Stimulated activated CD4-positive, alpha-beta T cell treated with anti-CD3 and anti-CD28 coated beads, Interleukin-1b, Interleukin-23, amount 100 ng/mL, for 24 hours (primary cell): Measurements from ENCODE around the gene CDK4.
"Not testable (repeated sequence)": the region's sequence is repeated elsewhere in the genome, so short reads cannot be mapped to it uniquely, and the experiment has no call there.

Source experiments
- DNase-seq, 4 experiments: peaks; one replicate each; pipeline ENCODE4 v3.0.0-alpha.2; 2020; ENCODE audit warnings: low read depth in 4 of 4, low spot score in 1 of 4

The CDK4 gene

DNA sequence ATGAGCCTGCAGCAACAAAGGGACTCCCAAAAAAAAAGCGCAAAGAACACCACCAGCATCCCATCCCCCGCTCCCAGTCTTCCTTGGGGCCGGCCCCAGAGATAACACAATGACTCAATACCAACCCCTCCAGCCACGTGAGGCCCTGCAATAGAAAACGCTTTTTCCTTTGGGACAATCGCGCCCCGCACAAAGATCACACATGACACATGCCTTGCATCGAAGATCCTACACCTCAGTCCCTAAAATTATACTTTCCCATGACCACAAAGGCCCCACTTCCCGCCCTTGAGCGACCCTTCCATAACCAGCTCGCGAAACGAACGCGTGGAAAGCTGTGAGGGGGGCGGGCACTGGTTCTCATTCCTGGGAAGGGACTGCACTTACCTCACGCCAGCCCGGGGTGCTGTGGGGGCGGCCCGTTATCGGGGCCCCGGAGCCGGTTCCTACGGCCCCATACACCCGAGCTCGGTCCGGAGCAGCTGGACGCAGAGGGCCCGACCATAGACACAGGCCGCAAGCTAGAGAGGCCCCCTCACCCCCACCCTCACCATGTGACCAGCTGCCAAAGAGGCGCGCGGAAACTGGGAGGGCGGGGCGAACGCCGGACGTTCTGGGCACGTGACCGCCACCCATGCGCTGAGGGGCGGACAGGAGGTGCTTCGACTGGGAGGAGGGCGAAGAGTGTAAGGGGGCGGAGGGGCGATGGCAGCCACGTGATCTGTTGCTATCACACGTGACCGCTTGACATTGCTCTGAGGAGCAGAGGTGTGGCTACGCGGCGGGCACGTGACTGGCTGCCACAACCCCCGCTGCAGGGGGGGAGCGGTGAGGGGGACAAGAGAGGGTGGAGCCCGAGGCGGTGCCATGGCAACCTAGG is at the start of gene CDK4:
Gene CDK4 (minus strand): TSS at position 523 of the 880 bp plus-strand sequence. CDS start 593 bp downstream, outside the sequence.
- peak; percentile 93 to 97 (median 95) for DNase-seq

DNA sequence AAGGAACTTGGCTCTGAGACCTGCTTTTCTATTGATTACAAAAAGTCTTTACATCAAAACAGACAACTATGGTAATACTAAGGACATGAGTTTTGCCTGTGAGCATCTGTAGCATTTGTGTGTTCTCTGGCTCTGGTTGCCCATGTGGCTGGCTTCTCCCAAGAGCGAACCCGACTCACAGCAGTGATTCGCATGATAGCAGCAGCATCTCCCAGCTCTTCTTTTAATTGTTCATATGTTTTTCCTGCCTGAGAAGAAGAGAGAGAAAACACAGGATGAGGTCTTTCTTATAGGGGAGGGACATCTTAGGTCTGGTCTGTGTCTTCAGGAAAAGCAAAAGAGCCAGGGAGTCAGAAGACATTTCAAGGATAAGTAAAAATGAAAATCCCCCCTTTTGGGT is 48.9 kb upstream of the CDK4 start:
- DNase-seq: no peak

DNA sequence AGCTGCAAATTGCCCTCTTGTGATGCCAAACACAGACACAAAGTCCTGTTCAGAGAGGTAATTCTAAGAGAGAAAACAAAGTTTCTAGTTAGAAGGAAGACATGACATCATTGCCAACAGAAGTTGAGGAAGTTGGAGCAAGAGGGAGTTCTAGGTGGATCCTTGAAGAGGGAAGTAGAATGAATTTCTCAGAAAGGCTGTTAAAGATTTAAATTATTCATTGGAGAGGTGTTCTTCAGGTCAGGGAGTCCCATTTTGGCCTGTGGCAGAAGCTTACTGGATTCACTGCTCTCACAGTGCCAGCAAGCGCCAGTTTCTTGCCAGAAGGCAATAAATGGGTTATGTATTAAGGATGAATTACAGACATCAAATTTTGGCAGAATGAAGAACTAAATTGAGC is 45.8 kb upstream of the CDK4 start:
- no peak for DNase-seq

DNA sequence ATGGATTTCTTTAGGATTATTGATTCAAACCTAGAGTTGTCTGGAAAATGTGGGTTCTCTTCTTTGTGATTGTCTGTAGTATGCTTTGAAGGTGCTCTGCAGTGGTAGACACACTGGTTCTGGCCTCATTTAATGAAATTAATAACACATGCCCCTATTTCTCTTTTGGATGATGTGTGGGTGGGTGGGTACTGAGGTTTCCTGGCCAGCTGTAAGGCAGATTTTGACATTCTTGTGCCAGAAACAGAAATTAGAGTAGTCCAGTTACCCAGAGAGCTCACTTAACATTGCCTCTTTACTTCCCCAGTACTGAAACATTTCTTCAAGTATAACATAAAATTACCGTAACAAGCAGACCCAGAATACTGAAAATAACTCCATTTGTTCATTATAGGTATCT is 44.9 kb upstream of the CDK4 start:
- no peak for DNase-seq

DNA sequence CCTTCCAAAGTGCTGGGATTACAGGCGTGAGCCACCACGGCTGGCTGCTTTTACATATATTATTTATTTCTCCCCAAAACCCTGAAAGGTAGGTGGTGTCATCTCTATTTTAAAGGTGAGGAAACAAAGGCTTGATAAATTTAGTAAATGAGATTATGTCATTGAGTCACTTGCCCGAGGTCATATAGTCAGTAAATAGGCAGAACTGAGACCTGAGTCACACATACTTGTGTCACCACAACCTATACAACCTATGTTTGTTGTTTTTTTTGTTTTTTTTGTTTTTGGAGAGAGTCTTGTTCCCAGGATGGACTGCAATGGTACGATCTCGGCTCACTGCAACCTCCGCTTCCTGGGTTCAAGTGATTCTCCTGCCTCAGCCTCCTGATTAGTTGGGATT is 43.2 kb upstream of the CDK4 start:
- no peak for DNase-seq

DNA sequence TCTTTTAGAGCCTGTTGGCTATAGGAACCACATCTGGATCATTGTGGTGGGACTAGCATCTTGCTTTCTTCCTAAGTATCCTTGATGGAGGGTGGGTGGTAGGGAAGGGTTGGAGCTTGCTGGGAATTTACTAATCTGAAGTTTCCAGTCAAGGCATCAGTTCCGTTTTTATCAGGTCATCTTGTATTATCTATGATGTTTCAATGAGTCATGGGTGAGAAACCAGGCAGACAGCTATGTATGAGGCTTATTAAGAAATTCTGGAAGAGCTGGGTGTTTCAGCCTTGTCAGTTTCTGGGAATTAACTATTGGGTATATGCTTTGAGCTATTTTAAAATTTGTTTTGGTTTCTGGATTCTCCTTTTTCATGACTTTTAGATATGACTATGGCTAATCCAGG is 41.8 kb upstream of the CDK4 start:
- DNase-seq: no peak

DNA sequence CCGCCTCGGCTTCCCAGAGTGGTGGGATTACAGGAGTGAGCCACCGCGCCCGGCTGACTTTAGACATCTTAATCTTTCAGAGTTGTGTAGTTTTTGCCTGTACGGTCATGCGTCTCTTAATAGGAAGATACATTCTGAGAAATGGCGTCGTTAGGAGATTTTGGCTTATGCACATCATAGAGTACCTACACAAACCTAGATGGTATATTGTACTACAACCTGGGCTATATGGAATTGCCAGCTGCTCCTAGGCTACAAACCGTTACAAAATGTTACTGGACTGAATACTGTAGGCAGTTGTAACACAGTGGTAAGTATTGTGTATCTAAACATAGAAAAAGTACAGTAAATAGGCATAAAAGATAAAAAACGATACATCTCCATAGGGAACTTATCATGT is 31.8 kb upstream of the CDK4 start:
- DNase-seq: no peak

DNA sequence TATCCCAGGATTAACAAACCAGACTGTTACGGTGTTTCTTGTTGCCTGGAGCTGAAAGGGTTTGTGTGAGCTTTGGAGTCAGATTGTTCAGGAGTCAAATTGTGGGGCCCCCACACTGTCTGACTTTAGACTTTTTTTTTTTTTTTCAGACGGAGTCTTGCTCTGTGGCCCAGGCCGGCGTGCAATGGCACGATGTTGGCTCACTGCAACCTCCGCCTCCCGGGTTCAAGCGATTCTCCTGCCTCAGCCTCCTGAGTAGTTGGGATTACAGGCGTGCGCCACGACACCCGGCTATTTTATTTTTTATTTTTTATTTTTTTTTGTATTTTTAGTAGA is 31.3 kb upstream of the CDK4 start:
- no peak for DNase-seq

DNA sequence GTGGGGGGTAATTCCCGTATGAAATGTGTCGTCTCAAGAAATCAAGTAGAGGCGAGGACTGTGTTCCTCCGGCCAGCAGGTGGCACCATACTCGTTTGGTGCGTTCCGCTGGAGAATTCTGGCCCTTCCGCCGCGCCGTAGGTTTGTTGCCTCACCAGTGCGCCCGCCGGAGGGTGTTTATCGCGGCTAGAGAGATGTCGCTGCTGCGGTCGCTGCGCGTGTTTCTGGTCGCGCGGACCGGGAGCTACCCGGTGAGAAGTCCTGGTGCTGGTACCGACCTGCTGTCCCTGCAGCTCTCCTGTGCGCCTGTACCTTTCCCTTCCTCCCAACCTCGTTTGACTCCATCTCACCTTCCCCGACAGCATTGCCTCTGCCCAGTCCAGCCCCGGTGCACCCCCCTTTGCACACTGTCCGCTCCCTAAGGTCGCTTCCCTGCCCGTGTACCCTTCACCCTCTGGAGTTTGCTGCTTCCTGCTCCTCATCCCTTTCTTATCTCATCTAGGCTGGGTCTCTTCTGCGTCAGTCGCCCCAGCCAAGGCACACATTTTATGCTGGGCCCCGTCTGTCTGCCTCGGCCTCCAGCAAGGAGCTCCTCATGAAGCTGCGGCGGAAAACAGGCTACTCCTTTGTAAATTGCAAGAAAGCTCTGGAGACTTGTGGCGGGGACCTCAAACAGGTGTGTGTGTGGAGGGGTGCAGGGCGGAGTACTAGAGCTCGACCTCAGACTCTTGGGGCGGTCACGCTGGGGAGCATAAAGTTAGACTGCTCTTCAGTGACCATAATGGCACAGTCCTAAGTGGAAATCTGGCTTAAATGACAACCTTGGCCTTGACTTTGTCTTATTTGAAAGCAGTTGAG is 30.7 kb upstream of the CDK4 start, which contains the start of gene TSFM:
Gene TSFM (plus strand): TSS at position 180 of the 858 bp plus-strand sequence. CDS start 15 bp downstream, at position 195.
- DNase-seq: peak; percentile 95 to 100 (median 96)

DNA sequence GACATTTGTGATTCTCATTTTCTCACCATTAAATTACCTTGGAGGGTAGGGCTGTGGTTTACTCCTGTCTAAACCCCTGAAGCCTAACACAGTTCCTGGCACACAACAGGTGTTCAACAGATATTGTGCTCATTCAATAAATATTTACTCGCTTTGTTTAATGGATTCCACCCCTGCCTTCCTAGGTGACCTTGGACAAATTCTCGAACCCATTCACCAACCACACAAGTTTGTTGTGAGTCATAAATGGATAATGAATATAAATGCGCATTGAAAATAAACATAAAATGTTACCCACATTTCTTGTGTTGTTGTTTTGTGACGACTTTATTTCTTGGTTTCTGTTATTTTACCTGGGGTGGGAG is 30.1 kb upstream of the CDK4 start:
- DNase-seq: no peak

DNA sequence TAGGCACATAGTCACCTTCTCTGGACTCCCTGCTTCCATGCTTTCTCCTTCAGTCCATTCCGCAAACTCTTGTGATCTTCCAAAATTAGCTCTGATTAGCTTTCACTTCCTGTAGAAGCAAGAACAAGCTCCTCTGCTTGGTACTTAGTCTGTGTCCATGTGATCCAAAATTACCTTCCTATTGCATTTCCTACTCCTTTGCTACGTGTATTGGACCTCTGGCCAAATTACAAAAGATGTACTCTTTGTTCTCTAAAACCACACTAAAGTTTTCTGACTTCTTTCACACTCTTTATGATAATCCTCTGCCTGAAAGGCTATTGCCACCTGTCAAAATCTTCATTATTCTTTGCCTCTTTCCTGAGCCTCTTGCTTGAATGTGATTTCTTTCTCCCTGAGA is 29.7 kb upstream of the CDK4 start:
- no peak for DNase-seq

DNA sequence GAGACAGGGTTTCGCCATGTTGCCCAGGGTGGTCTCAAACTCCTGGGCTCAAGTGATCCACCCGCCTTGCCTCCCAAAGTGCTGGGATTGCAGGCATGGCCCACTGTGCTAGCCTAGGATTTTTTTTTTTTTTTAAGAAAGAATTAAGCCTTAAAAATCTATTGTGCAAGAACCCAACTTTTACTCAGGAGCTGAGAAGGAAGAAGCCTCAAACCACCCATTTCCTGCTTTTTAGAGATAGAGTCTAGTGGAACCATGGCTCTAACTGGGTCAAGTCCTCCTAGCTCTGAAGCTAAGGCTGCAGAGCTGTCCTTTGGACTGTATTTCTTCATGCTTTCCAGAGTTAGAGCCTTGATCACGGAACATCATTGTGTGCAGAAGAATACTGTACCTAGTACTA is 29.1 kb upstream of the CDK4 start:
- DNase-seq: no peak

DNA sequence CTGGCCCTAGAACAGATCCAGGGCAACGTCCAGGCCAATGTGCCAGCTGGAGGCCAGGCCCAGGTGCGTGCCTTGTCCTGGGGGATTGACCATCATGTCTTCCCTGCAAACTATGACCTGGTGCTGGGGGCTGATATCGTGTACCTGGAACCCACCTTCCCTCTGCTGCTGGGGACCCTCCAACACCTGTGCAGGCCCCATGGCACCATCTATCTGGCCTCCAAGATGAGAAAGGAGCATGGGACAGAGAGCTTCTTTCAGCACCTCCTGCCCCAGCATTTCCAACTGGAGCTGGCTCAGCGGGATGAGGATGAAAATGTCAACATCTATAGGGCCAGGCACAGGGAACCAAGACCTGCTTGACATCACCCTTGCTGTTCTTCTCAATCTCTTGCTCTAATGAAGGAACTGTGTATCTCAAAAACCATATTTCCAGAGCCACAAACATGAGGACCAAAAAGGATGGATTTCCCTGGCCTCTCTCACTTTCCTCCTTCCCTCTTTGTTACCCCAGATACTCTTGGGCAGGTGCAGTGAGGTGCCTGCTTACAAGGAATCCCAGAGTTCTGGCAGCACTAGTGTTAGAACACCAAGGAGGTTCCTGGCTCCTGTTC is 28.3 kb upstream of the CDK4 start:
- no peak for DNase-seq

DNA sequence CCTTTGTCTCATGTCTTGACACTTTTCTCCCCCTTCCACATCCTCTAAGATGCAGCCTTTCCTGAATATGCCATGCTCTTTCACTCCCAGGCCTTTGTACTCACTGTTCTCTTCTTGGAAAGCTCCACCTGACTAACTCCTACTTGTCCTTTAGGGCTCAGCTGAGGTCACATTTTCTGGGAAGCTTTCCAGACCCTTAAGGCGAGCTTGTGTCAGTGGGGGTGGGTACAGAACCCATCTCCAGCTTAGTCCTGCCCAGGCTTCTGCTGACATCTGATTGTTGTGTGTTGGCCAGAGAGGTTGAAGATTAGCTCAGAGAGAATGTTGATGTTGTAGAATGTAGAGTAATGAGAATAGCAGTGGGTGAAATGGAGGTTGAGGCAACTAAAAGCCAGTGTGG is 27.6 kb upstream of the CDK4 start:
- DNase-seq: no peak

DNA sequence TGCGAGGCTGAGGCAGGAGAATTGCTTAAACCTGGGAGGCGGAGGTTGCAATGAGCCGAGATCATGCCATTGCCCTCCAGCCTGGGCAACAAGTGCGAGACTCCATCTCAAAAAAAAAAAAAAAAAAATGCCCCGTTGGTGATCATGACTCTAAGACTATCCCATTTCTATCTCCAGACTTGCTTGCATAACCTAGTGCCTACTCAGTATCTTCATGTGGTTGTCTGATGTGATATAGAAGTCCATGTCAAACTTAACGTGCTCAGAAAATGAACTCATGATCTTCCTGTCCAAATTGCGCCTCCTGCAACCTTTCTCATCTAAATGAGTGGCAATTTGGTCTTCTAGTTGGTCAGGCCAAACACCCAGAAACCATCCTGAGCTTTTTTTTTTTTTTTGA is 25.8 kb upstream of the CDK4 start:
- DNase-seq: no peak

DNA sequence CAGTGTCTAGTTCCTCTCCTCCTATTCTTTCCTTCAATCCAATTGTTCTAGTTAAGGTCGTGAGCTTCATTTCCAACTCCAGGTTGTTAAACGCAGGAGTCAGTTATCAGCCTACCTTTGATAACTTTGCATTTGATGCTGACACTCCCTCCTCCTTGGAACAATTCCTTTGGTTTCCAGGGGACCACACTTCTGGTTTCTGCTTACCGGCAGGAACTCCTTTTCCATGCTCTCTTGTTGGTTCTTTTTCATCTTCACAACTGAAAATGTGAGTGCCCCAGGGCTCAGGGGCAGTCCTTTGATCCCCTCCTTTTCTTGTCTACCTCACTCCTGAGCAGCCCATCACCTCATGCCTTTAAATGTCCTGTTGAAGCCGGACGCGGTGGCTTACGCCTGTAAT is 25.3 kb upstream of the CDK4 start:
- no peak for DNase-seq

DNA sequence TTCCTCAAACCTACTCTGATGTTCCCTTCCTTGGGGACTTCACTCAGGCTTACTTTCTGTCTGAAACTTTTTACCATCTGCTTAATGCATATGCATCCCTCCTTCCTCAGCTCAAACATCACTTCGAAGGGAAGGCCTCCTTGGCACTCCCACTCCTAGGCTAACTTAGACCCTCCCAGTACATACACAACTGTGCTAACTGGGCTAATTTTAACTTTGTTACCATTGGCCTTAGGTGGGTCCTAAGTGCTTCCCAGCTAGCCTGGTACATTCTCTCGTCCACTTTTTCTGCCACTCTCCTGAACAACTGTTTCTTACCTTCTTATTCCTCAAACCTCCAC is 24.1 kb upstream of the CDK4 start:
- DNase-seq: no peak

DNA sequence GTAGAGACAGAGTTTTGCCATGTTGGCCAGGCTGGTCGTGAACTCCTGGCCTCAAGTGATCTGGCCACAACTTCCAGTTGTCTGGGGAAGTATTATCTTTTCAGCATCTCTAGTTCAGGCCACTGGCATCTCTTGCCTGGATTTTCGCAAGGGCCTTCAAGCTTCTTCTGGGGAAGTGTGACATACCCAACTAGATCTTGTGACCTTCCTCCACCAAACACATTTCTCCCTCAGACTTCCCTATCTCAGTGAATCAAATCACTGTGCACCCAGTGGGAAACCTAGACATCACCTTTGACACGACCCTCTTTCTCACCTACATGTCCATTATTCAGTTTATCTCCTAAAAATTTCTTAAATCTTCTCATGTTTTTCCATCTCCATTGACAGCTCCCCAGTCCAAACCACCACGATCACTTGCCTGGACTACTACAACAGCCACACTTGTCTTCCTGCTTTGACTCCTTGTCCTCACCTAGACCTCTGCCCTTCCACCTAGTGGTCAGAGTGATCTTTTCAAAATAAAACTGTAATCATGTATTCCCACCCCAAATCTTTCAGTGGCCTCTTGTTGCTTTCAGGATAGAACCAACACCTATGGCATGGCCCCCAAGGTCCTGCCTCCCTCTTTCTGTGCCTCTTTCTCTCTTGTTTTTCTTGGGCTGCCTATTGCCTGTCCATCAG is 23.6 kb upstream of the CDK4 start:
- no peak for DNase-seq

DNA sequence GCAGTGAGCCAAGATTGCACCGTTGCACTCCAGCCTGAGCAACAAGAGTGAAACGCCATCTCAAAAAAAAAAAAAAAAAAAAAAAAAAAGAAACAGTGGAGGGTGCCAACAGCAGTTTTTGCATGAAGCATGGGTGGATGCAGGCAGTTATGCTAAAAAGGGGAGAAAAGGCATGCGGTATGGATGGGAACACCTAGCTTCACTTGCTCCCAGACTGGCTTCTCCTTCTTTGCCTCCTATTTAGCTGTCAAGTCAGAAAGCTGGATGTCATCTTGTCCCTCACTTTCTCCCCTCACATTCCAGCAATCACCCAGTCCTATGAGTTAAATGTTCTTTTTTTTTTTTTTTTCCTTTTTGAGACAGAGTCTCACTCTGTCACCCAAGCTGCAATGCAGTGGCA is 22.9 kb upstream of the CDK4 start:
- DNase-seq: no peak

DNA sequence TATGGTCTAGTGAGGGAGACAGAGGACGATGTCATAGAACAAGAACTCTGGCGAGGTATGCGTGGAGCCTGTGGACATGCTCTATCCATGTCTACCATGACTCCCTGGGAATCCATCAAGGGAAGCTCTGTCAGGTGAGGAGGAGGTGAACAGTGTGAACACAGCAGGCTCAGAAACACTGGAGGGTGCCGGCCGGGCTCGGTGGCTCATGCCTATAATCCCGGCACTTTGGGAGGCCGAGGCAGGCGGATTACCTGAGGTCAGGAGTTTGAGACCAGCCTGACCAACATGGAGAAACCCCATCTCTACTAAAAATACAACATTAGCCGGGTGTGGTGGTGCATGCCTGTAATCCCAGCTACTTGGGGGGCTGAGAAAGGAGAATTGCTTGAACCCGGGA is 22.5 kb upstream of the CDK4 start:
- not testable (repeated sequence) for DNase-seq
